ENCODE data around the gene ITGB5. TPM values are rescaled to one million over a fixed set of nuclear protein-coding genes. Genes with fewer than 3 reads are reported as not detected.

ITGB5 gene
- total and polyA plus RNA-seq, 2 donors (not counting 3 experiments of a cell fraction or from before 2014, with no cell fraction given), result 144 to 170 TPM

GRCh38 chr3:124919756-124920155 is 32.6 kb upstream of the ITGB5 start:
- Histone ChIP-seq H3K9me1 (replicated peaks; ENCODE audit: control insufficient read depth, extremely low read depth, insufficient read depth, low read length) (no peaks in the 10 kb centered on the region), H3K27ac (ENCODE audit: insufficient read depth, low read depth, low read length) (no peak overlapping the region), H3K9me3 (replicated peaks; ENCODE audit: control insufficient read depth, insufficient read depth, low read length) (no peaks in the 10 kb centered on the region), H2AFZ (ENCODE audit: low read depth, low read length) (no peak overlapping the region), H3K4me3 (replicated peaks in 1 of 3; ENCODE audit: insufficient read depth in 1 of 3, low read depth in 1 of 3, low read length in 3 of 3) (no peak overlapping the region), H3K4me2 (ENCODE audit: insufficient read depth, low read length) (no peak overlapping the region), H3K36me3 (ENCODE audit: control insufficient read depth in 2 of 2, extremely low read depth in 1 of 2, insufficient read depth in 2 of 2, low read length in 2 of 2) (no peaks in the 10 kb centered on the region), H3K9ac (replicated peaks; ENCODE audit: extremely low read depth, insufficient read depth, low read length) (no peak overlapping the region), H4K20me1 (replicated peaks; ENCODE audit: control insufficient read depth, extremely low read depth, insufficient read depth, low read length) (no peaks in the 10 kb centered on the region), H3K4me1 (ENCODE audit: control insufficient read depth, extremely low read depth, insufficient read depth, low read length) (no peaks in the 10 kb centered on the region), H3K27me3 (ENCODE audit: control insufficient read depth in 2 of 2, insufficient read depth in 2 of 2, low read length in 2 of 2) (peaks cover 7 to 14% of the 10 kb centered on the region in 2 experiments), H3K79me2 (ENCODE audit: control insufficient read depth, insufficient read depth, low read length) (no peaks in the 10 kb centered on the region)
- no peak for FAIRE-seq
- intact Hi-C loops (cut with micrococcal nuclease) (no loop called here), dilution Hi-C loops (cut with MboI; ENCODE audit: extremely low pct_ligation_motif_present, low sequenced_read_pairs) (no loop called here)
- no peak for TF ChIP-seq MAX (IDR thresholded peaks at IDR 0.05; ENCODE audit: insufficient read depth, insufficient read length)
- DNase-seq (ENCODE audit: low read depth, low spot score), result no peak
- POLR2A ChIA-PET, result no interaction called here
- BruUV-seq (replicated peaks), result no TSS peak
- CTCF ChIA-PET, result interaction anchor here (1.0 to 1.5 kb wide), 2 partner anchors 133 to 159 kb away, joined by 3 to 4 read pairs; no protein-coding TSS in a partner anchor

- peaks cover 4 to 14% of the 10 kb centered on the region in 2 experiments for H3K27me3 ChIP-seq (ENCODE audit: control insufficient read depth in 2 of 2, insufficient read depth in 2 of 2, low read length in 2 of 2)
- H3K4me1 ChIP-seq (ENCODE audit: control insufficient read depth, extremely low read depth, insufficient read depth, low read length), result no peaks in the 10 kb centered on the region
- H2AFZ ChIP-seq (ENCODE audit: low read depth, low read length), result no peak overlapping the region
- ChIA-PET CTCF (interaction anchor here (1.4 to 2.2 kb wide), 4 partner anchors 9 to 157 kb away, joined by 4 to 7 read pairs (median 4); no protein-coding TSS in a partner anchor), POLR2A (no interaction called here)
- BruUV-seq (replicated peaks), result no TSS peak
- FAIRE-seq, result no peak
- no peaks in the 10 kb centered on the region for H3K9me1 ChIP-seq (replicated peaks; ENCODE audit: control insufficient read depth, extremely low read depth, insufficient read depth, low read length)
- H3K27ac ChIP-seq (ENCODE audit: insufficient read depth, low read depth, low read length), result no peak overlapping the region
- no peak for DNase-seq (ENCODE audit: low read depth, low spot score)
- no peak overlapping the region for H3K9ac ChIP-seq (replicated peaks; ENCODE audit: extremely low read depth, insufficient read depth, low read length)
- intact Hi-C loops (cut with micrococcal nuclease), result no loop called here
- H4K20me1 ChIP-seq (replicated peaks; ENCODE audit: control insufficient read depth, extremely low read depth, insufficient read depth, low read length), result no peaks in the 10 kb centered on the region
- H3K9me3 ChIP-seq (replicated peaks; ENCODE audit: control insufficient read depth, insufficient read depth, low read length), result no peaks in the 10 kb centered on the region
- dilution Hi-C loops (cut with MboI; ENCODE audit: extremely low pct_ligation_motif_present, low sequenced_read_pairs), result no loop called here
- no peak for TF ChIP-seq FOS (IDR thresholded peaks at IDR 0.05; ENCODE audit: borderline replicate concordance, insufficient read depth, low read length)
- no peak for TF ChIP-seq MYC (IDR thresholded peaks at IDR 0.05; ENCODE audit: low read depth, low read length)
- TF ChIP-seq JUN (IDR thresholded peaks at IDR 0.05; ENCODE audit: borderline replicate concordance, insufficient read depth, insufficient read length, low read depth), result no peak
- TF ChIP-seq GATA2 (IDR thresholded peaks at IDR 0.05; ENCODE audit: insufficient read depth, insufficient read length, low read depth, low read length), result no peak
- TF ChIP-seq POLR2AphosphoS5 (IDR thresholded peaks at IDR 0.05; ENCODE audit: insufficient read depth, low read depth, low read length), result no peak
- TF ChIP-seq MAX (IDR thresholded peaks at IDR 0.05; ENCODE audit: insufficient read depth, insufficient read length), result no peak
- no peak for TF ChIP-seq POLR2A (IDR thresholded peaks at IDR 0.05; ENCODE audit: low read depth, low read length)
- TF ChIP-seq EZH2 (IDR thresholded peaks at IDR 0.05; ENCODE audit: borderline replicate concordance, low read depth, low read length, severe bottlenecking), result no peak
- TF ChIP-seq CTCF (IDR thresholded peaks at IDR 0.05; ENCODE audit: extremely low read depth in 1 of 2, insufficient read depth in 1 of 2, low read depth in 1 of 2, low read length in 2 of 2), result no peak
- no peaks in the 10 kb centered on the region for H3K79me2 ChIP-seq (ENCODE audit: control insufficient read depth, insufficient read depth, low read length)
- H3K36me3 ChIP-seq (ENCODE audit: control insufficient read depth in 2 of 2, extremely low read depth in 1 of 2, insufficient read depth in 2 of 2, low read length in 2 of 2), result no peaks in the 10 kb centered on the region
- H3K4me3 ChIP-seq (replicated peaks in 1 of 3; ENCODE audit: insufficient read depth in 1 of 3, low read depth in 1 of 3, low read length in 3 of 3), result no peak overlapping the region
- H3K4me2 ChIP-seq (ENCODE audit: insufficient read depth, low read length), result no peak overlapping the region
Observed at GRCh38 chr3:124918524-124918923, 31.4 kb upstream of the ITGB5 start.

Data from endothelial cell of umbilical vein (primary cell).